Keratinocyte (primary cell): Measurements from ENCODE around the gene GRIP1. TPM values are rescaled to one million over a fixed set of nuclear protein-coding genes. Genes with fewer than 3 reads are reported as not detected.
A peak's percentile ranks its signal among the peaks of the same experiment; 100 is the strongest.

ENCODE experiments used
- DNase-seq: peaks from one replicate; pipeline ENCODE4 v3.0.0-alpha.2; 2011; ENCODE audit warnings: low read depth, missing footprints, low spot score
- FAIRE-seq: peaks from 2 replicates; lab custom pipeline; 2011; peaks lifted over from hg19 to GRCh38; lab: Jason Lieb, UNC
- H2AFZ ChIP-seq: 2 replicates; pipeline ENCODE4 v1.6.0; 2012; ENCODE audit warnings: low read length, control low read depth, inconsistent platforms; ENCODE audit not compliant: control insufficient read depth
- H3K27ac ChIP-seq: 2 replicates; pipeline ENCODE4 v1.5.1; 2011; ENCODE audit warnings: low read length; ENCODE audit not compliant: control insufficient read depth, insufficient read depth
- H3K27me3 ChIP-seq: 3 replicates; pipeline ENCODE4 v1.6.0; 2011; ENCODE audit warnings: low read length; ENCODE audit not compliant: control insufficient read depth, insufficient read depth; ENCODE audit errors: extremely low read depth
- H3K36me3 ChIP-seq, 2 experiments: 2 replicates in 1 of 2; 3 replicates in 1 of 2; pipeline ENCODE4 v1.5.1; 2011; ENCODE audit warnings: low read length in 2 of 2, mild to moderate bottlenecking in 1 of 2; ENCODE audit not compliant: control insufficient read depth in 2 of 2, insufficient read depth in 2 of 2; ENCODE audit errors: extremely low read depth in 1 of 2
- H3K4me1 ChIP-seq: 3 replicates; pipeline ENCODE4 v1.5.1; 2011; ENCODE audit warnings: low read length; ENCODE audit not compliant: control insufficient read depth, insufficient read depth; ENCODE audit errors: extremely low read depth
- H3K4me2 ChIP-seq: 3 replicates; pipeline ENCODE4 v1.6.0; 2011; ENCODE audit warnings: low read depth, low read length; ENCODE audit not compliant: control insufficient read depth, insufficient read depth; ENCODE audit errors: extremely low read depth
- H3K4me3 ChIP-seq, 3 experiments: fragments of 200-600 bp in 1 of 3; sonication (generic) in 1 of 3; 2 replicates in 2 of 3; 3 replicates in 1 of 3; pipeline ENCODE4 v1.5.1; 2011 to 2016; ENCODE audit warnings: low read length in 3 of 3, mild to moderate bottlenecking in 3 of 3, control low read depth in 2 of 3, inconsistent platforms in 1 of 3, low read depth in 1 of 3, mixed read lengths in 1 of 3, mixed run types in 1 of 3, moderate library complexity in 1 of 3; ENCODE audit not compliant: control insufficient read depth in 2 of 3, insufficient read depth in 2 of 3; ENCODE audit errors: extremely low read depth in 1 of 3
- H3K79me2 ChIP-seq: 2 replicates; pipeline ENCODE4 v1.6.0; 2012; ENCODE audit warnings: low read length; ENCODE audit not compliant: control insufficient read depth, insufficient read depth
- H3K9ac ChIP-seq: 3 replicates; pipeline ENCODE4 v1.6.0; 2011; ENCODE audit warnings: low read length; ENCODE audit not compliant: control insufficient read depth, insufficient read depth; ENCODE audit errors: extremely low read depth
- H3K9me1 ChIP-seq: 3 replicates; pipeline ENCODE4 v1.6.0; 2011; ENCODE audit warnings: low read length; ENCODE audit not compliant: control insufficient read depth, insufficient read depth; ENCODE audit errors: extremely low read depth
- H3K9me3 ChIP-seq: 2 replicates; pipeline ENCODE4 v1.5.1; 2012; ENCODE audit warnings: low read depth, low read length; ENCODE audit not compliant: control insufficient read depth
- H4K20me1 ChIP-seq: 3 replicates; pipeline ENCODE4 v1.6.0; 2011; ENCODE audit warnings: low read length; ENCODE audit not compliant: control insufficient read depth, insufficient read depth; ENCODE audit errors: extremely low read depth
- EZH2 ChIP-seq: IDR thresholded peaks from one replicate; pipeline ENCODE4 v1.6.1; 2012; ENCODE audit warnings: inconsistent platforms, mild to moderate bottlenecking, low read length, moderate library complexity
- dilution Hi-C: fragments of 300-500 bp; cut with MboI; formaldehyde crosslinking; loops from one replicate; pipeline ENCODE4 v1.7.0; 2020; ENCODE audit warnings: low sequenced_read_pairs; ENCODE audit not compliant: extremely low pct_ligation_motif_present
- polyA plus RNA-seq, 5 experiments: library from polyadenylated mRNA; depleted of rRNA in 3 of 5; stranded (reverse) in 3 of 5; stranded (forward) in 1 of 5; unstranded in 1 of 5; fragments of >200 nt; gene quantifications; 1 replicate in 1 of 5; 2 replicates in 3 of 5; 3 replicates in 1 of 5; pipeline versions ENCODE4 v1.2.1 to v1.2.3, GENCODE V29; 2011 to 2012; ENCODE audit warnings: missing spikeins in 2 of 5, low read depth in 1 of 5, low replicate concordance in 1 of 5
- TF ChIP-seq, protein P1 (sequence below), 3 experiments: IDR thresholded peaks in 1 of 3; conservative IDR thresholded peaks in 1 of 3; optimal IDR thresholded peaks in 1 of 3; 2 replicates in 2 of 3; 3 replicates in 1 of 3; pipeline versions ENCODE3 to v1.5.1; 2011; ENCODE audit warnings: low read length in 3 of 3, mild to moderate bottlenecking in 3 of 3, moderate library complexity in 2 of 3, control low read depth in 1 of 3, inconsistent platforms in 1 of 3; ENCODE audit not compliant: insufficient read depth in 2 of 3; ENCODE audit errors: extremely low read depth in 1 of 3

The GRIP1 gene
- polyA plus RNA-seq, 1 donor (not counting 4 experiments of a cell fraction or from before 2014, with no cell fraction given) = 6.7 TPM

DNA sequence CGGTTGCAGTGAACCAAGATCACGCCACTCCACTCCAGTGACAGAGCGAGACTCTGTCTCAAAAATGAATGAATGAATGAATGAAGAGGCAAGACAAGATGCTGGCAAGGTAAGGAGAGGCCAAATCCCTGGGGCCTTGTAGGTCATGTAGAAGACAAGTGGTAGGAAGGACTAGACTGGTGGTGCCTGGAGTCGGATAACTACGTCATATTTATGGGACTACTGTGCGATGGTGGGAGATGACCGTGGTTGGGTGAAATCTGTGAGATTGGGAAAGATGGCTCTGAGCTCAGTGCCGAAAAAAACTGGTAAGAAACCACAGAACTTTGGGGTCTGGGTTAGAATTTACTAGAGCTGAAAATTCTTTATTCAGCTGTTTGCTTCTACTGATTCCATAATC is 326.0 kb downstream of the GRIP1 start:
- no peaks in the 10 kb centered on the region for H3K36me3 ChIP-seq
- no peaks in the 10 kb centered on the region for H3K9me3 ChIP-seq
- no peak overlapping the region for H3K9ac ChIP-seq
- no peaks in the 10 kb centered on the region for H3K9me1 ChIP-seq
- TF ChIP-seq, protein P1, sequence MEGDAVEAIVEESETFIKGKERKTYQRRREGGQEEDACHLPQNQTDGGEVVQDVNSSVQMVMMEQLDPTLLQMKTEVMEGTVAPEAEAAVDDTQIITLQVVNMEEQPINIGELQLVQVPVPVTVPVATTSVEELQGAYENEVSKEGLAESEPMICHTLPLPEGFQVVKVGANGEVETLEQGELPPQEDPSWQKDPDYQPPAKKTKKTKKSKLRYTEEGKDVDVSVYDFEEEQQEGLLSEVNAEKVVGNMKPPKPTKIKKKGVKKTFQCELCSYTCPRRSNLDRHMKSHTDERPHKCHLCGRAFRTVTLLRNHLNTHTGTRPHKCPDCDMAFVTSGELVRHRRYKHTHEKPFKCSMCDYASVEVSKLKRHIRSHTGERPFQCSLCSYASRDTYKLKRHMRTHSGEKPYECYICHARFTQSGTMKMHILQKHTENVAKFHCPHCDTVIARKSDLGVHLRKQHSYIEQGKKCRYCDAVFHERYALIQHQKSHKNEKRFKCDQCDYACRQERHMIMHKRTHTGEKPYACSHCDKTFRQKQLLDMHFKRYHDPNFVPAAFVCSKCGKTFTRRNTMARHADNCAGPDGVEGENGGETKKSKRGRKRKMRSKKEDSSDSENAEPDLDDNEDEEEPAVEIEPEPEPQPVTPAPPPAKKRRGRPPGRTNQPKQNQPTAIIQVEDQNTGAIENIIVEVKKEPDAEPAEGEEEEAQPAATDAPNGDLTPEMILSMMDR (optimal IDR thresholded peaks at IDR 0.05 in 1 of 3, IDR thresholded peaks at IDR 0.05 in 1 of 3, conservative IDR thresholded peaks at IDR 0.05 in 1 of 3; ENCODE audit: extremely low read depth in 1 of 3, insufficient read depth in 2 of 3, low read length in 3 of 3) = no peak
- TF ChIP-seq EZH2 = no peak
- no peak overlapping the region for H3K4me3 ChIP-seq
- H3K27ac ChIP-seq = no peak overlapping the region
- no peaks in the 10 kb centered on the region for H3K27me3 ChIP-seq
- FAIRE-seq = no peak
- no peaks in the 10 kb centered on the region for H3K4me1 ChIP-seq
- H4K20me1 ChIP-seq = no peaks in the 10 kb centered on the region
- dilution Hi-C loops = no loop called here
- no peak overlapping the region for H3K4me2 ChIP-seq
- DNase-seq = no peak
- H3K79me2 ChIP-seq = no peaks in the 10 kb centered on the region
- H2AFZ ChIP-seq = no peak overlapping the region

DNA sequence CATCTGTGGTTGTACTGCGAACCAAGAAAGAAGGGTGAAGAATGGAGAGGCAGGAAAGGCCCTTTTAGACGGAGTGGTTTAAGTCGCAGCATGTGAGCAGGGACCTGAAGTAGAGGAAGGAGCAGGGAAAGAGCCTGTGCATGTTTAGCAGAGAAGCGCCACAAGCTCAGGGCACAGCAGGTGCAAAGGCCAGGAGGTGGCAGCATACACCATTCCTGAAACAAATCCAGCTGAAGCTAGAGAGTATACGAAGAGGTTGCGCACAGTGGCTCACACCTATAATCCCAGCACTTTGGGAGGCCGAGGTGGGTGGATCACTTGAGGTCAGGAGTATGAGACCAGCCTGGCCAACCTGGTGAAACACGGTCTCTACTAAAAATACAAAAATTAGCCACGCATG is 326.7 kb downstream of the GRIP1 start:
- TF ChIP-seq, protein P1 (optimal IDR thresholded peaks at IDR 0.05 in 1 of 3, IDR thresholded peaks at IDR 0.05 in 1 of 3, conservative IDR thresholded peaks at IDR 0.05 in 1 of 3; ENCODE audit: extremely low read depth in 1 of 3, insufficient read depth in 2 of 3, low read length in 3 of 3) = peak; percentile 48 to 79 (median 68)
- TF ChIP-seq EZH2 = no peak
- FAIRE-seq (no peak), DNase-seq (no peak)
- no peak overlapping the region for H3K27ac ChIP-seq
- no peaks in the 10 kb centered on the region for H3K9me1 ChIP-seq
- no peak overlapping the region for H3K9ac ChIP-seq
- no peaks in the 10 kb centered on the region for H3K4me1 ChIP-seq
- H2AFZ ChIP-seq = no peak overlapping the region
- H3K79me2 ChIP-seq = no peaks in the 10 kb centered on the region
- dilution Hi-C loops = no loop called here
- H3K4me2 ChIP-seq = no peak overlapping the region
- H4K20me1 ChIP-seq = no peaks in the 10 kb centered on the region
- no peaks in the 10 kb centered on the region for H3K27me3 ChIP-seq
- H3K36me3 ChIP-seq = no peaks in the 10 kb centered on the region
- H3K4me3 ChIP-seq = no peak overlapping the region
- no peaks in the 10 kb centered on the region for H3K9me3 ChIP-seq
